ENCODE results near the gene IDH3G. TPM values are rescaled to one million over a fixed set of nuclear protein-coding genes. Genes with fewer than 3 reads are reported as not detected.
A peak's percentile ranks its signal among the peaks of the same experiment; 100 is the strongest.

The IDH3G gene
- total and polyA plus RNA-seq, 5 donors = 60.6 to 68.6 (median 66.9) TPM

- Histone ChIP-seq H3K4me1 (ENCODE audit: control insufficient read depth, insufficient read depth, low read length) (no peaks in the 10 kb centered on the region), H3K27ac (ENCODE audit: low read length) (no peak overlapping the region), H3K27me3 (ENCODE audit: control insufficient read depth, insufficient read depth) (no peaks in the 10 kb centered on the region), H3K9me3 (ENCODE audit: control insufficient read depth, low read length) (no peaks in the 10 kb centered on the region), H3K4me3 (ENCODE audit: low read length) (no peak overlapping the region)
- 76% methylated on average over 19 of the region's 19 CpGs for WGBS
- intact Hi-C loops (cut with DNase I) = no loop called here
- ATAC-seq = no peak
- DNase-seq = no peak
These were observed 20.6 kb upstream of the IDH3G start for GRCh38 chrX:153814591-153815315.

GRCh38 chrX:153813161-153813560 lies 19.0 kb upstream of the IDH3G start:
- H3K27ac ChIP-seq (ENCODE audit: low read length) = no peak overlapping the region
- intact Hi-C loops (cut with DNase I) = loop anchor here in 1 of 4 donors (2.0 kb wide), 1 partner anchor 20 kb away; no protein-coding TSS in a partner anchor
- DNase-seq (no peak), ATAC-seq (no peak)
- WGBS = 91% methylated on average over 5 of the region's 5 CpGs
- H3K27me3 ChIP-seq (ENCODE audit: control insufficient read depth, insufficient read depth) = no peaks in the 10 kb centered on the region
- no peak overlapping the region for H3K4me3 ChIP-seq (ENCODE audit: low read length)
- no peaks in the 10 kb centered on the region for H3K9me3 ChIP-seq (ENCODE audit: control insufficient read depth, low read length)
- H3K4me1 ChIP-seq (ENCODE audit: control insufficient read depth, insufficient read depth, low read length) = no peaks in the 10 kb centered on the region

- Histone ChIP-seq H3K9me3 (ENCODE audit: control insufficient read depth, low read length) (no peaks in the 10 kb centered on the region), H3K27ac (ENCODE audit: low read length) (no peak overlapping the region), H3K27me3 (ENCODE audit: control insufficient read depth, insufficient read depth) (no peaks in the 10 kb centered on the region), H3K4me1 (ENCODE audit: control insufficient read depth, insufficient read depth, low read length) (no peaks in the 10 kb centered on the region), H3K4me3 (ENCODE audit: low read length) (no peak overlapping the region)
- WGBS = 59% methylated on average over 14 of the region's 14 CpGs
- intact Hi-C loops (cut with DNase I) = loop anchor here in 1 of 4 donors (2.0 kb wide), 1 partner anchor 21 kb away; no protein-coding TSS in a partner anchor
- peak in 1 of 3 donors; percentile 40 for DNase-seq
- ATAC-seq = no peak
These were observed 18.0 kb upstream of the IDH3G start for GRCh38 chrX:153812220-153812619.

GRCh38 chrX:153807976-153808375 lies 13.8 kb upstream of the IDH3G start:
- H3K4me1 ChIP-seq (ENCODE audit: control insufficient read depth, insufficient read depth, low read length) = no peaks in the 10 kb centered on the region
- no peak for ATAC-seq
- WGBS = 95% methylated on average over 19 of the region's 19 CpGs
- intact Hi-C loops (cut with DNase I) = loop anchor here in 1 of 4 donors (10.0 kb wide), 1 partner anchor 97 kb away; the partner anchor contains the start of gene AVPR2
- H3K9me3 ChIP-seq (ENCODE audit: control insufficient read depth, low read length) = no peaks in the 10 kb centered on the region
- no peaks in the 10 kb centered on the region for H3K27me3 ChIP-seq (ENCODE audit: control insufficient read depth, insufficient read depth)
- no peak overlapping the region for H3K27ac ChIP-seq (ENCODE audit: low read length)
- no peak overlapping the region for H3K4me3 ChIP-seq (ENCODE audit: low read length)
- DNase-seq = peak in 1 of 3 donors; percentile 54

- DNase-seq = peak in 1 of 3 donors; percentile 43
- Histone ChIP-seq H3K4me3 (ENCODE audit: low read length) (no peak overlapping the region), H3K9me3 (ENCODE audit: control insufficient read depth, low read length) (no peaks in the 10 kb centered on the region), H3K27me3 (ENCODE audit: control insufficient read depth, insufficient read depth) (no peaks in the 10 kb centered on the region), H3K4me1 (ENCODE audit: control insufficient read depth, insufficient read depth, low read length) (no peaks in the 10 kb centered on the region), H3K27ac (ENCODE audit: low read length) (no peak overlapping the region)
- 90% methylated on average over 28 of the region's 28 CpGs for WGBS
- ATAC-seq = no peak
- intact Hi-C loops (cut with DNase I) = loop anchor here in 1 of 4 donors (10.0 kb wide), 1 partner anchor 98 kb away; the partner anchor contains the start of gene AVPR2
These were observed 12.9 kb upstream of the IDH3G start for GRCh38 chrX:153806999-153807575.

GRCh38 chrX:153805436-153805835 lies 11.3 kb upstream of the IDH3G start:
- Histone ChIP-seq H3K27ac (ENCODE audit: low read length) (no peak overlapping the region), H3K9me3 (ENCODE audit: control insufficient read depth, low read length) (no peaks in the 10 kb centered on the region), H3K27me3 (ENCODE audit: control insufficient read depth, insufficient read depth) (no peaks in the 10 kb centered on the region), H3K4me3 (ENCODE audit: low read length) (no peak overlapping the region), H3K4me1 (ENCODE audit: control insufficient read depth, insufficient read depth, low read length) (no peaks in the 10 kb centered on the region)
- 85% methylated on average over 13 of the region's 13 CpGs for WGBS
- ATAC-seq = no peak
- intact Hi-C loops (cut with DNase I) = loop anchor here in 1 of 4 donors (10.0 kb wide), 1 partner anchor 99 kb away; the partner anchor contains the start of gene AVPR2
- DNase-seq = peak in 1 of 3 donors; percentile 31

GRCh38 chrX:153804621-153805020 lies 10.4 kb upstream of the IDH3G start:
- intact Hi-C loops (cut with DNase I) = loop anchor here in 1 of 4 donors (10.0 kb wide), 1 partner anchor 100 kb away; the partner anchor contains the start of gene AVPR2
- Histone ChIP-seq H3K4me3 (ENCODE audit: low read length) (no peak overlapping the region), H3K9me3 (ENCODE audit: control insufficient read depth, low read length) (no peaks in the 10 kb centered on the region), H3K4me1 (ENCODE audit: control insufficient read depth, insufficient read depth, low read length) (no peaks in the 10 kb centered on the region), H3K27ac (ENCODE audit: low read length) (no peak overlapping the region), H3K27me3 (ENCODE audit: control insufficient read depth, insufficient read depth) (no peaks in the 10 kb centered on the region)
- peak in 1 of 3 donors; percentile 31 for DNase-seq
- ATAC-seq = no peak
- 95% methylated on average over 25 of the region's 25 CpGs for WGBS

GRCh38 chrX:153804100-153804595 lies 10.0 kb upstream of the IDH3G start:
- Histone ChIP-seq H3K27me3 (ENCODE audit: control insufficient read depth, insufficient read depth) (no peaks in the 10 kb centered on the region), H3K9me3 (ENCODE audit: control insufficient read depth, low read length) (no peaks in the 10 kb centered on the region), H3K4me3 (ENCODE audit: low read length) (no peak overlapping the region), H3K4me1 (ENCODE audit: control insufficient read depth, insufficient read depth, low read length) (no peaks in the 10 kb centered on the region), H3K27ac (ENCODE audit: low read length) (no peak overlapping the region)
- DNase-seq (no peak), ATAC-seq (no peak)
- intact Hi-C loops (cut with DNase I) = loop anchor here in 1 of 4 donors (10.0 kb wide), 1 partner anchor 101 kb away; the partner anchor contains the start of gene AVPR2
- 95% methylated on average over 29 of the region's 34 CpGs for WGBS

GRCh38 chrX:153803211-153804099 lies 9.3 kb upstream of the IDH3G start:
- Histone ChIP-seq H3K9me3 (ENCODE audit: control insufficient read depth, low read length) (no peaks in the 10 kb centered on the region), H3K27ac (ENCODE audit: low read length) (no peak overlapping the region), H3K4me1 (ENCODE audit: control insufficient read depth, insufficient read depth, low read length) (no peaks in the 10 kb centered on the region), H3K4me3 (ENCODE audit: low read length) (no peak overlapping the region), H3K27me3 (ENCODE audit: control insufficient read depth, insufficient read depth) (no peaks in the 10 kb centered on the region)
- no peak for ATAC-seq
- 97% methylated on average over 87 of the region's 87 CpGs for WGBS
- intact Hi-C loops (cut with DNase I) = loop anchor here in 1 of 4 donors (10.0 kb wide), 1 partner anchor 101 kb away; the partner anchor contains the start of gene AVPR2
- peak in 1 of 3 donors; percentile 55 for DNase-seq

GRCh38 chrX:153802513-153803045 lies 8.4 kb upstream of the IDH3G start:
- intact Hi-C loops (cut with DNase I) = loop anchor here in 1 of 4 donors (10.0 kb wide), 1 partner anchor 102 kb away; the partner anchor contains the start of gene AVPR2
- 61% methylated on average over 14 of the region's 14 CpGs for WGBS
- Histone ChIP-seq H3K27me3 (ENCODE audit: control insufficient read depth, insufficient read depth) (no peaks in the 10 kb centered on the region), H3K4me1 (ENCODE audit: control insufficient read depth, insufficient read depth, low read length) (no peaks in the 10 kb centered on the region), H3K4me3 (ENCODE audit: low read length) (no peak overlapping the region), H3K27ac (ENCODE audit: low read length) (no peak overlapping the region), H3K9me3 (ENCODE audit: control insufficient read depth, low read length) (no peaks in the 10 kb centered on the region)
- DNase-seq (peak in 1 of 3 donors; percentile 19), ATAC-seq (no peak)

All from right cardiac atrium (tissue), 5 donors.